ENCODE results near the gene HTR1D.
"Not testable (repeated sequence)": the region's sequence is repeated elsewhere in the genome, so short reads cannot be mapped to it uniquely, and the experiment has no call there.

Gene HTR1D

DNA sequence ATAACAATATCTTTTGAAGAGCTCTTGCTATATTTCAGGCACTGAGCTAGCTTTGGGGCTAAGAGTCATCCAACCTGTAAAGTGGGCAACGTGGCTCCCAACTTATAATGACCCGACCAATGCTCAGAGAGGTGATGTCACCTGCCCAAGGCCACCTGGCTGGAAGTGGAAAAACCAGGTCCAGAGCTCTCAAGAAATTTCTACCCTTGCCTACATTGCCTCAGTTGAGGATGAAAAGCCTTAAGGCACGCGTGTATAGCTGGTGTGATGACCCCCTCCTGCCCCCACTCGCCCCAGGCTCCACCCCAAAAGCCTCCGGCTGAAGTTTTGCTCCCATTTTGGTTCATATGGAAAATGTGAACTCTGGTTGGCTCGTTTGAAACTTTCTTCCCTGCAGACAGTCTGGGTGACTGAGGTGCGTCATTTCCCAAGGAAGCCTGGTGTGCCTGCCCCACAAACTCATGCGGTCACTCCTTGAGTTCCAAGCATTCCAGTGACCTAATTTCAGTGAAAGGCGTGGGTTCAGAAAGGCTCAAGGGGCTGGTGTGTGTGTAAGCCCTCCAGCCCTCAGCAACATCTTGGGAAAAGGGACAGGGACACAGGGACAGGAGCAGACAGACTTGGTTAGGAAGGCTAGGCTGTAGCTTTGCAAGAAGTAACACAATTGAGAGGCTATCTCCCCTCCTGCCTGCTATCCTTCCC is 20.5 kb downstream of the HTR1D start:
- TF ChIP-seq, protein P1, sequence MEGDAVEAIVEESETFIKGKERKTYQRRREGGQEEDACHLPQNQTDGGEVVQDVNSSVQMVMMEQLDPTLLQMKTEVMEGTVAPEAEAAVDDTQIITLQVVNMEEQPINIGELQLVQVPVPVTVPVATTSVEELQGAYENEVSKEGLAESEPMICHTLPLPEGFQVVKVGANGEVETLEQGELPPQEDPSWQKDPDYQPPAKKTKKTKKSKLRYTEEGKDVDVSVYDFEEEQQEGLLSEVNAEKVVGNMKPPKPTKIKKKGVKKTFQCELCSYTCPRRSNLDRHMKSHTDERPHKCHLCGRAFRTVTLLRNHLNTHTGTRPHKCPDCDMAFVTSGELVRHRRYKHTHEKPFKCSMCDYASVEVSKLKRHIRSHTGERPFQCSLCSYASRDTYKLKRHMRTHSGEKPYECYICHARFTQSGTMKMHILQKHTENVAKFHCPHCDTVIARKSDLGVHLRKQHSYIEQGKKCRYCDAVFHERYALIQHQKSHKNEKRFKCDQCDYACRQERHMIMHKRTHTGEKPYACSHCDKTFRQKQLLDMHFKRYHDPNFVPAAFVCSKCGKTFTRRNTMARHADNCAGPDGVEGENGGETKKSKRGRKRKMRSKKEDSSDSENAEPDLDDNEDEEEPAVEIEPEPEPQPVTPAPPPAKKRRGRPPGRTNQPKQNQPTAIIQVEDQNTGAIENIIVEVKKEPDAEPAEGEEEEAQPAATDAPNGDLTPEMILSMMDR (IDR thresholded peaks at IDR 0.05; ENCODE audit: control insufficient read depth, extremely low read depth, insufficient read depth) = no peak
- H3K4me3 ChIP-seq (ENCODE audit: low read depth, low read length) = no peak overlapping the region
- DNase-seq (ENCODE audit: low read depth) = no peak

DNA sequence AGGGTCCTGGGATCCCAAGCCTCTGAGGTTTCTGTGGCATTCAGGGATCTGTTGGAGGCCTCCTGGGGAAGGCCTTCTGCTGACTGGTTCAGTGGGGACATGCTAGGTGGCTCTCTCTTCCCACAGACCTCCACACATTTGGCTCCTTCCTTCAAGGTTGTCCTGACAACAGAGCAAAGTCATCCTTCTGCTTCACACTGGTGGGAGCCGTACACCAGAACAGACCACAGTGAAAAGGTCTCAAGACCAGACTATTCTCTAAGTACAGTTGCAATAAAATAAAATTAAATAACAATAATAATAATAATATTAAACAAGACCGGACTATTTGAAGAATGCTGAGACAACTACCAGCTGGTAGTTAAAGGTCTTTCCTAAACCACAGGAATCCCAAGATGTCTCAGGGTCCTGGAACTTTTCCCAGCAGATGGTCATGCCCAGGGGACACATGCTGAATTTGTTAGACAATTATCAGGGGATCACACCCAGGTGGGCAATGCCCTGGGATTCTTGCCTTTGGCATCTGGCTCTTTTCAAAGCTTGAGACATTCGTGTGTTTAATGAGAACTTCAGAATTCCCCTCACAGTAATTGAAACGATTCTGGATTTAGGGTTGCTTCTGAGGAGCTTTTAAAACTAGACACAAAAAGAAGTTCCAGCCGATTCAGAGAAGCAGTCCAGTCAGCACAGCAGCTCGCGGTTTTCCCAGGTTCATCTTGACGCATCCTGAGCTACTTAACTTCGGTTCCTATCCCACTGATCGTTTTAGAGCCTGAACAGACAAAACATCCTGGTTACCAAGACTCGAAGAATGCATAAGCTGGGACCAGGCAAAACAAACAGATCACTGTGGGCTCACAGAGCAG is 22.9 kb downstream of the HTR1D start:
- TF ChIP-seq, protein P1 (IDR thresholded peaks at IDR 0.05; ENCODE audit: control insufficient read depth, extremely low read depth, insufficient read depth) = no peak
- no peak overlapping the region for H3K4me3 ChIP-seq (ENCODE audit: low read depth, low read length)
- DNase-seq (ENCODE audit: low read depth) = no peak

DNA sequence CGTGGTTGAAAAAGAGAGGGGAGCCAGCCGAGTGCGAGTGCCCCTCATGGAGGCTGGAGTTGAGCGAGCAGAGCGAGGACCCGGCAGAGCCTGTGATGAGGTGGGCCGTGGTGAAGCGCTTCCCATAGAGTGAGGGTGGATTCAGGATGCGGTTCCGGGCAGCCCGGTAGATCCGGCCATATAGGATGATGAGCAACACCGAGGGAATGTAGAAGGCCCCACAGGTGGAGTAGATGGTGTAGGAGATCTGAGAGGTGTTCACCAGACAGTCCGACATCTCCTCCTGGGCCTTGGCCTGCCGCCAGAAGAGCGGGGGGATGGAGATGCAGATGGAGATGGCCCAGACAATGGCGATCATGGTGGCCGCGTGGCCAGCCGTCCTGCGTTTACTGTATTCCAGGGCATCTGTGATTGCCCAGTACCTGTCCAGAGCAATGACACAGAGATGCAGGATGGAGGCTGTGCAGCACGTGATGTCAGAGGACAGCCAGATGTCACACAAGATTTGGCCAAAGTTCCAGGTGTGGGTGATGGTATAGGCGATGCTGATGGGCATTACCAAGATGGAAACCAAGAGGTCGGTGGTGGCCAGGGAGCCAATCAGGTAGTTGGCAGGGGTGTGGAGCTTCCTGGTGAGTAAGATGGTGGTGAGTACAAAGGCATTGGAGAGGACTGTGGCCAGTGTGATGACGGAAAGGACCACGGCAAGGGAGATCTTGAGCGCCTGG is 23.7 kb downstream of the HTR1D start:
- TF ChIP-seq, protein P1 (IDR thresholded peaks at IDR 0.05; ENCODE audit: control insufficient read depth, extremely low read depth, insufficient read depth) = no peak
- no peak for DNase-seq (ENCODE audit: low read depth)
- H3K4me3 ChIP-seq (ENCODE audit: low read depth, low read length) = no peak overlapping the region

GRCh38 chr1:23191199-23191598 is 26.1 kb downstream of the HTR1D start:
- no peak overlapping the region for H3K4me3 ChIP-seq (ENCODE audit: low read depth, low read length)
- TF ChIP-seq, protein P1 (IDR thresholded peaks at IDR 0.05; ENCODE audit: control insufficient read depth, extremely low read depth, insufficient read depth) = no peak
- DNase-seq (ENCODE audit: low read depth) = no peak

- not testable (repeated sequence) for DNase-seq (ENCODE audit: low read depth)
Measured at GRCh38 chr1:23188936-23189452, 28.3 kb downstream of the HTR1D start.

DNA sequence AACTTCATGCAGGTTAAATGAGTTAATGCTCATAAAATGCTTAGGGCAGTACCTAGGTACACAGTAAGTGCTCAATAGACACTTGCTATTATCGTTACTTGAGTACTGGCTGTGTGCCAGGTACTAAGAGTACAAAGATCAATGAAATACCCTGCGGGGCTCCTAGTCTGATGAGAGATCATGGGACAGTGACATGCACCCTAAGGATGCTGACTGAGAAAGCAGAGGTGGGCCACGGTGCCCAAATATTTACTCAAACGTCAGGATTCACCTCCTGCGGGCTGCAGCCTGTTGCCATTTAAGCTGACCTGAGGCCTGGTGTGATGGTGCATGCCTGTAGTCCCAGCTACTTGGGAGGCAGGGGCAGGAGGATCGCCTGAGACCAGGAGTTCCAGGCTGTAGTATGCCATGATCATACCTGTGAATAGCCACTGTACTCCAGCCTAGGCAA is 28.8 kb downstream of the HTR1D start:
- DNase-seq (ENCODE audit: low read depth) = no peak
- no peak overlapping the region for H3K4me3 ChIP-seq (ENCODE audit: low read depth, low read length)
- TF ChIP-seq, protein P1 (IDR thresholded peaks at IDR 0.05; ENCODE audit: control insufficient read depth, extremely low read depth, insufficient read depth) = no peak

More at GRCh38 chr1:23188936-23189452, 28.3 kb downstream of the HTR1D start:
- not testable (repeated sequence) for H3K4me3 ChIP-seq (ENCODE audit: low read depth, low read length)

- no peak for DNase-seq (ENCODE audit: low read depth)
- H3K4me3 ChIP-seq (ENCODE audit: low read depth, low read length) = no peak overlapping the region
Measured at GRCh38 chr1:23187637-23188036, 29.7 kb downstream of the HTR1D start.

More at GRCh38 chr1:23187637-23188036, 29.7 kb downstream of the HTR1D start:
- TF ChIP-seq, protein P1 (IDR thresholded peaks at IDR 0.05; ENCODE audit: control insufficient read depth, extremely low read depth, insufficient read depth) = no peak
